Stimulated activated CD8-positive, alpha-beta memory T cell treated with anti-CD3 and anti-CD28 coated beads, Interleukin-15, amount 100 ng/mL, for 1 hour (primary cell): ENCODE results near the gene NDEL1.

Experiments
- DNase-seq: peaks from one replicate; pipeline ENCODE4 v3.0.0-alpha.2; 2020; ENCODE audit warnings: low read depth

Gene NDEL1

DNA sequence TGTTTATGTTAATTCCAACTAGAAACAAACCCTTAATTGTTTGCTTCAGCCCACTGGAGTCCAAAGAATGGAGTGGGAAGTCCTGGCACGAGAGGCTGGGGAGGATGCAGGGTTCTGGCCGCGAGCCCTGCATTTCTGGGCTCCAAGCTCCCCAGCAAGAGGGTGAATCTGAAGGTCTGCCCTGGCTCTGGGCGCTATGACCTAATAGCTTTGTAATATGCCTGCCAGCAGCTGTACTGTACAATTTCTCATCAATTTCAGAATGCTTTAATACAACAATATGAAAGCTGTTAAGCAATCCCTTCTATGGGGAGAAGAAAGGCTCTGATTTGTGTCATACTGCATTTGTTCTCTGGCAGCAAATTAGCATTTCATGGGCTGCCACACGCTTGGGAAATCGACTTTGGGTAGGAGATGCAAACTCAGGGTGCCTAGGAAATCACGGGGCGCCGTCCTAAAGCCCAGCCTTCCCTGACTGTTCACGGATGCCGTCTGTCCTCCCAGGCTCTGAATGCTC, 43.8 kb downstream of the NDEL1 start:
- no peak for DNase-seq

GRCh38 chr17:8480011-8480976, 44.6 kb downstream of the NDEL1 start:
- no peak for DNase-seq

- DNase-seq: no peak
Observed at GRCh38 chr17:8481089-8481488, 45.4 kb downstream of the NDEL1 start.

- DNase-seq: no peak
Observed at GRCh38 chr17:8481703-8482102, 46.0 kb downstream of the NDEL1 start.

- no peak for DNase-seq
Observed at GRCh38 chr17:8482546-8482945, 46.9 kb downstream of the NDEL1 start.

GRCh38 chr17:8484465-8484864, 48.8 kb downstream of the NDEL1 start:
- DNase-seq: no peak

DNA sequence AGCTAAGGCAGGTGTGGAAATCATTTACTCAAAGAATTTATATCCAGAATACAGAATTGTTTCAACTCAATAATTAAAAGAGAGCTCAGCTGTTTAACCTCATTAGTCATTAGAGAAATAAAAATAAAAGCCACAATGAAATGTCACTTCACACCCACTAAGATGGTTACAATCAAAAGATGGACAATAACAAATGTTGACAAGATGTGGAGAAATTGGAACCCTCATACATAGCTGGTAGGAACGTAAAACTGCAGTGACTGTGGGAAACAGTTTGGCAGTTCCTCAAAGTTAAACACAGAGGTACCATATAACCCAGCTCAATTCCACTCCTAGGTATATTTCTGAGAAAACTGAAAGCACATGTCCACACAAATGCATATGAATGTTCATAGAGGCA, 49.8 kb downstream of the NDEL1 start:
- DNase-seq: no peak

- no peak for DNase-seq
Observed at GRCh38 chr17:8487130-8487645, 51.5 kb downstream of the NDEL1 start.

DNA sequence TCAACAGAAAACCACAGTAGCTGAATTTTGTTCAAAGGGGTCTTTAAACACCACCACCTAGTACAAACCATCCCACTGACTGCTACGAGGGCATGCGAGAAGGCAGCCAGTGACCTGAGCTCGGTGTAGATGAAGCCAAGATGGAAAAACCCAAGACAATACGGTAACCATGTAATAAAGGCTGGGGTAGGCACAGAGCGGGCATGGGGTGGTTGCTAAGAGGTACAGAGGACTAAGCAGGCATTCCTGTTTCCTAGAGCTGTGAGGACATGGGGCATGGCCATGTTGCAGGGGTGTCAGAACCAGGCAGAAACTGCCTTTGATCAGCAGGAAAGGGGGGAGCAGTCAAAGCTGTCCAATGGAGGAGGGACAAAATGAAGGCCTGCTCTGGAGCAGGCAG, 52.1 kb downstream of the NDEL1 start:
- no peak for DNase-seq

DNA sequence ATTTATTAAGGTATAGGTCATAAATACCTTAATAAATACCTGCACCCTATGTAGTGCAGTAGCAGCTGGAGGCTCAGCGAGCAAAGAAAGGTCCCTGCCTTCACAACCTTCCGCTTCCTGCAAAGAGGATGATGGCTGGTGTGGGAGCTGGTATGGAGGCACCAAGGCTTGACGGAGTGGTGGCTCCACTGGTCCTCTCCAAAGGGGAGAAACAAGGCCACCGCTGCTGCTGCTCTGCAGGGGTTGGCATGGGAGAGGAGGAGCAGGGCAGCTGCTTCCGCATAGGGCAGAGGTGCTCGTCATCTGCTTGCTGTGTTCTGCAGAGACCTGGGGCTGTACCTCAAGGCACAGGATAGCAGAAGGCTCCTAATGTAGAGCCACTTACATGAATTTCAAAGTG, 52.8 kb downstream of the NDEL1 start:
- DNase-seq: no peak

GRCh38 chr17:8488901-8489300, 53.2 kb downstream of the NDEL1 start:
- DNase-seq: no peak

GRCh38 chr17:8489841-8490240, 54.2 kb downstream of the NDEL1 start:
- DNase-seq: no peak

DNA sequence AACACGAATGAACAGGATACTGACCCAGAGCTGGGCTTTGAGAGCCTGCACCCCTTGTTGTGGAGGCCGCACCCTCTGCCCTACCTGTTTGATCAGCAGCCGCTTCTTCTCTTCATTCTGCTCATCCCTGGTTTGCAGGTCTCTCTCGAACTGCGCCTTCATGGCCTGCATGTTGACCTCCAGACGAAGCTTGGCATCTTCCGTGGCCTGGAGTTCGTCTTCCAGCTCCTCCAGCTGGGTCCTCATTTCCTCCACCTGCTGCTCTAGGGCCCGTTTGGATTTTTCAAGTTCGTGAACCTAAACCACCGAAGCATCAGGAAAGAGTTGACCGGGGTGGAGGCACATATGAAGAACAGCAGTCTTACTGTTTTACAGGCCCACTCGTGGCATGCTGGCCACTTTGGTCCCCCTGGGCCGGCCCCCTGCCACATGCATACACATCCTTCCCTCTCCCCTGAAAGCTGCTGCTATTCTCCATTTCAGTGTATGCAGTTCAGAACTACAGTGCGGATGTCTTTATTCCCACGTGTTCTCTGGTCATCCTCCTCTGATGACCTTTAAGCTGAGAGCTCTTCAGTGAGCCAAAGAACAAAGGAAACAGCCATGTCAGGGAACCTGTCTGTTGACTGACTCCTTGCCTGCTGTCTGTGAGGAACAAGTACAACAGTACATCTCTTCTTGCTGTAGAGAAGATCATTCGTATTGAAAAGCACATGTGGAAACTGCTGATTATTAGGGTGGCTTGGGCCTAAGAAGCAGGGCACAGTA, 54.8 kb downstream of the NDEL1 start:
- DNase-seq: no peak

DNA sequence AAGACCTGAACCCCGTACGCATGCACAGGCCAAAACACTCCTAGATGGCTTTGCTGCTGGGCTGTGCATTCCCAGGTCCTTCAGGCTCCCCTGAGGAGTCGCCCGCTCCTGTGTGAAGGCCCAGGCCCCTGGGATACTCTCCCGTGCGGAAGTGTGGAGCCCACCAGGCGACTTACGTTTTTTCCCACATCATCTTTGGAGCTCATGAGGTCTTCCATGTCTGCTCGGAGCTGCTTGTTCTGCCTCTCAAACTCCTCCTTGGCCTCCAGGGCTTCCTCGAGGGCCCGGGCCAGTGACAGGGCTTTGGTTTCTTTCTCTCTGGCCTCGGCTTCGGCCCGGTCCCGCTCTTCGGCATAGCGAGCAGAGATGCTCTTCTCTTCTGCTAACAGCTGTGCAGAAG, 56.4 kb downstream of the NDEL1 start:
- DNase-seq: no peak

GRCh38 chr17:8494021-8494420, 58.3 kb downstream of the NDEL1 start:
- DNase-seq: no peak

GRCh38 chr17:8494506-8495111, 58.9 kb downstream of the NDEL1 start:
- no peak for DNase-seq

DNA sequence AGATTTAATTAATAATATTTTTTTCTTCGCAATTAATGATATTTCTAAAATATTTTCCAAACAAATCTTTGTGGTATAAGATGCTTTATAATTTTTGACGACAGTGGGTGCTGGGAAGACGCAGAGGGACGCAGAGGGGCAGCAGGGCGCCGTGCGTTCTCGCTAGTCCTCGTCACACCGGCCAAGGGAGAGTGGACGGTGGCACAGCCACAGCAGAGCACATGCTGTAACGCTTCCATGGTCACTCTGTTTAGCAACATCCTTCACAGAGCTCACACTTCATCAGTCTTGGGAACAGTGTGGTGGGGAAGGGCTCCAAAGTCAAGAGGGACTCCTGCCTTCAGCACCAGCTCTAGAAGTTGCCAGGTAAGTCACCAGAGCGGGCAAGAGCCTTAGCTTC, 60.4 kb downstream of the NDEL1 start:
- no peak for DNase-seq

DNA sequence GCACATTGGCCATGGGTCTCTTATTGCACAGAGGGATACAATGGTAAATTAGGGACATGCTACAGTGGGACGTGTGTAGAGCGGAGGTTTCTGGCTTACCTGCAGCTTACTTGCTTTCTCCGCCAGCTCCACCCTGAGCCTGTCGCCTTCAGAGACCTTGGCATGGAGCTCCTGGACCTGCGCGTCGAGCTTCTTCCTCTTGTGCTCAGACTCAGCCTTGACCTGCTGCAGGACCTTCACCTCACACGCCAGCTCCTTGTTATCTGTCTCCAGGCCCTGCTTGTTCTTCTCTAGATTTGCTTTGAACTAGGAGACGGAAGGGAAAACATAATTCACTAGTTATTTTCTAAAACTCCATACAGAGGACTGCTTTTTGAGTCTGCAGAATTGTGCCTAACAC, 63.5 kb downstream of the NDEL1 start:
- DNase-seq: no peak

- DNase-seq: no peak
Observed at GRCh38 chr17:8499614-8500013, 63.9 kb downstream of the NDEL1 start.

- DNase-seq: no peak
Observed at GRCh38 chr17:8500609-8501008, 64.9 kb downstream of the NDEL1 start.

DNA sequence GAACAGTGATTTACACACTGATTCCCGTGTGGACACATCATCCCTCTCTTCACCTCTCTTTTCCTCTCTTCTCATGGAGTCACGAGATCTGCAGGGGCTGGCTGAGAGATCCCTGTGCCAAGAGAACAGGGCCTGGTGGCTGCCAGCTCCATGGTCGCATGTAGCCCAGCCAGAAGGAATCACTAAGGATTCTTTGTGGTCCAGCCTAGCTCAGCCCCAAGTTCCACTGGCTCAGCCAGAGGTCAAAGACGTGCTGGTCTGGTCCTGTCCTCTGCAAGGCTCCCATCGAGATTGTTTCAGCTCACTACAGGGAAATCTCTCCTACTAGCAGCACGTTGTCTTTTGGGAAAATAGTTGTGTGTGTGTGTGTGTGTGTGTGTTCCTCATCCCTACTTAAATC, 66.4 kb downstream of the NDEL1 start:
- no peak for DNase-seq

GRCh38 chr17:8503368-8503767, 67.7 kb downstream of the NDEL1 start:
- no peak for DNase-seq
